ENCODE measurements around the gene ZNF35. TPM values are rescaled to one million over a fixed set of nuclear protein-coding genes. Genes with fewer than 3 reads are reported as not detected.

Gene ZNF35
- total and polyA plus RNA-seq, 2 of the 8 experiments (the other 6 are each of a cell fraction or from before 2014, with no cell fraction given): 2.9 to 20.0 TPM

- TF ChIP-seq KDM1A (IDR thresholded peaks at IDR 0.05; ENCODE audit: borderline replicate concordance, low read length): no peak
- no peak for TF ChIP-seq CBX8 (IDR thresholded peaks at IDR 0.05; ENCODE audit: borderline replicate concordance, low read depth, low read length)
- no peak for TF ChIP-seq SIRT6 (IDR thresholded peaks at IDR 0.05; ENCODE audit: low read length)
These were observed 32.5 kb downstream of the ZNF35 start (continued) for GRCh38 chr3:44680921-44681455.

Data from H1 (cell line).